Activated CD8-positive, alpha-beta T cell treated with anti-CD3 and anti-CD28 coated beads for 36 hours (primary cell): Measurements from ENCODE around the gene RPL15. TPM values are rescaled to one million over a fixed set of nuclear protein-coding genes. Genes with fewer than 3 reads are reported as not detected.
"Not testable (repeated sequence)": the region's sequence is repeated elsewhere in the genome, so short reads cannot be mapped to it uniquely, and the experiment has no call there.

Experiments
- ATAC-seq: fragments of 200-7000 bp; cut with Tn5 transposase; one replicate; pipeline ENCODE4 v1.10.0; 2021; ENCODE audit warnings: mild to moderate bottlenecking, moderate library complexity
- CTCF ChIA-PET: fragments of 350-600 bp; sonication (Branson Sonifier 250); formaldehyde crosslinking; loops from one replicate; lab custom pipeline; 2021; ENCODE audit warnings: antibody characterized with exemption; lab: Charles Lee
- POLR2A ChIA-PET: fragments of 350-600 bp; sonication (Branson Sonifier 250); formaldehyde crosslinking; loops from one replicate; lab custom pipeline; 2021; ENCODE audit warnings: antibody characterized with exemption; lab: Charles Lee
- DNase-seq: peaks from one replicate; pipeline ENCODE4 v3.0.0-alpha.2; 2020
- H3K27ac Mint-ChIP-seq: one replicate; pipeline ENCODE4 v1.8.0; 2021; ENCODE audit warnings: mild to moderate bottlenecking, mixed read lengths
- H3K27me3 Mint-ChIP-seq: one replicate; pipeline ENCODE4 v1.8.0; 2021; ENCODE audit warnings: mixed read lengths
- H3K36me3 Mint-ChIP-seq: one replicate; pipeline ENCODE4 v1.8.0; 2021; ENCODE audit warnings: low read depth, mixed read lengths
- H3K4me1 Mint-ChIP-seq: one replicate; pipeline ENCODE4 v1.8.0; 2021; ENCODE audit warnings: low read depth, mixed read lengths
- H3K4me3 Mint-ChIP-seq: one replicate; pipeline ENCODE4 v1.8.0; 2021; ENCODE audit warnings: mild to moderate bottlenecking, moderate library complexity, mixed read lengths
- H3K9me3 Mint-ChIP-seq: one replicate; pipeline ENCODE4 v1.8.0; 2021; ENCODE audit warnings: mixed read lengths
- CTCF ChIP-seq: fragments of 200-600 bp; IDR thresholded peaks from one replicate; pipeline ENCODE4 v1.8.0; 2022; ENCODE audit warnings: antibody characterized with exemption, mild to moderate bottlenecking
- intact Hi-C: fragments of 100-400 bp; cut with micrococcal nuclease; formaldehyde crosslinking; loops from one replicate; pipeline ENCODE4 v1.10.0; 2022
- total RNA-seq, 2 experiments: library from RNA; stranded (reverse); gene quantifications; one replicate each; pipeline ENCODE4 v1.2.3, GENCODE V29; 2021

RPL15 gene
- total RNA-seq, 2 experiments from 2014 or later, result 2,671 to 2,747 TPM

- H3K9me3 Mint-ChIP-seq, result no peaks in the 10 kb centered on the region
Measured at GRCh38 chr3:23909341-23909740, 7.6 kb upstream of the RPL15 start.

GRCh38 chr3:23911397-23911796 is 5.5 kb upstream of the RPL15 start:
- TF ChIP-seq CTCF, result no peak
- Mint-ChIP-seq H3K27ac (no peak overlapping the region), H3K36me3 (peaks cover 6% of the 10 kb centered on the region), H3K27me3 (peaks cover 2% of the 10 kb centered on the region), H3K4me1 (peaks cover 18% of the 10 kb centered on the region), H3K9me3 (no peaks in the 10 kb centered on the region), H3K4me3 (no peak overlapping the region)
- ChIA-PET CTCF (interaction anchor here (2.0 kb wide), 1 partner anchor 23 kb away, joined by 5 read pairs; no protein-coding TSS in a partner anchor), POLR2A (no interaction called here)
- DNase-seq (no peak), ATAC-seq (no peak)
- intact Hi-C loops, result loop anchor here (10.0 kb wide), 1 partner anchor 107 kb away; the partner anchor contains the start of gene UBE2E1

More at GRCh38 chr3:23909341-23909740, 7.6 kb upstream of the RPL15 start:
- ChIA-PET CTCF (no interaction called here), POLR2A (no interaction called here)
- no peak for ATAC-seq
- Mint-ChIP-seq H3K27me3 (no peaks in the 10 kb centered on the region), H3K4me3 (no peak overlapping the region), H3K27ac (no peak overlapping the region), H3K4me1 (peaks cover 4% of the 10 kb centered on the region), H3K36me3 (peaks cover 14% of the 10 kb centered on the region)
- intact Hi-C loops, result no loop called here
- TF ChIP-seq CTCF, result no peak
- DNase-seq, result no peak

GRCh38 chr3:23912335-23912734 is 4.6 kb upstream of the RPL15 start:
- H3K27me3 Mint-ChIP-seq, POLR2A ChIA-PET, H3K4me3 Mint-ChIP-seq, ATAC-seq, DNase-seq, H3K27ac Mint-ChIP-seq, CTCF ChIA-PET, H3K36me3 Mint-ChIP-seq, H3K9me3 Mint-ChIP-seq: not testable (repeated sequence)
- intact Hi-C loops, result loop anchor here (10.0 kb wide), 1 partner anchor 108 kb away; the partner anchor contains the start of gene UBE2E1
- H3K4me1 Mint-ChIP-seq, result peaks cover 18% of the 10 kb centered on the region

- H3K36me3 Mint-ChIP-seq, result peaks cover 18% of the 10 kb centered on the region
Measured at GRCh38 chr3:23913182-23913581, 3.8 kb upstream of the RPL15 start.

GRCh38 chr3:23913873-23914743 is 2.8 kb upstream of the RPL15 start:
- DNase-seq (no peak), ATAC-seq (no peak)
- no peak for TF ChIP-seq CTCF
- intact Hi-C loops, result loop anchor here (10.0 kb wide), 1 partner anchor 109 kb away; the partner anchor contains the start of gene UBE2E1
- Mint-ChIP-seq H3K9me3 (no peaks in the 10 kb centered on the region), H3K27ac (no peak overlapping the region), H3K27me3 (peaks cover 2% of the 10 kb centered on the region), H3K36me3 (peaks cover 27% of the 10 kb centered on the region), H3K4me3 (no peak overlapping the region), H3K4me1 (peaks cover 26% of the 10 kb centered on the region)
- ChIA-PET POLR2A (interaction anchor here (1.5 kb wide), 1 partner anchor 9 kb away, joined by 3 read pairs; no protein-coding TSS in a partner anchor), CTCF (no interaction called here)

More at GRCh38 chr3:23913182-23913581, 3.8 kb upstream of the RPL15 start:
- DNase-seq (no peak), ATAC-seq (no peak)
- intact Hi-C loops, result loop anchor here (10.0 kb wide), 1 partner anchor 108 kb away; the partner anchor contains the start of gene UBE2E1
- ChIA-PET POLR2A (no interaction called here), CTCF (no interaction called here)
- H3K27ac Mint-ChIP-seq, result no peak overlapping the region
- H3K9me3 Mint-ChIP-seq, result no peaks in the 10 kb centered on the region
- peaks cover 2% of the 10 kb centered on the region for H3K27me3 Mint-ChIP-seq
- no peak for TF ChIP-seq CTCF
- no peak overlapping the region for H3K4me3 Mint-ChIP-seq
- peaks cover 18% of the 10 kb centered on the region for H3K4me1 Mint-ChIP-seq
